Esophagus muscularis mucosa (tissue), 4 donors: ENCODE measurements around the gene HOXD11.

Experiments
- EP300 ChIP-seq: sonication (generic); formaldehyde crosslinking; IDR thresholded peaks from one replicate; pipeline ENCODE4 v1.6.1; 2017; ENCODE audit warnings: antibody characterized with exemption
- POLR2A ChIP-seq: fragments of 450-650 bp; IDR thresholded peaks from one replicate; pipeline ENCODE4 v1.6.1; 2017; ENCODE audit warnings: antibody characterized with exemption, moderate library complexity, mild to moderate bottlenecking, low read depth
- POLR2AphosphoS5 ChIP-seq, 2 donors: sonication (generic); formaldehyde crosslinking; IDR thresholded peaks; one replicate each; pipeline ENCODE4 v1.6.1; 2017; ENCODE audit warnings: antibody characterized with exemption in 2 of 2
- TF ChIP-seq, protein P1 (sequence below), 3 experiments: fragments of 200-600 bp in 2 of 3; fragments of 450-650 bp in 1 of 3; sonication (generic) in 2 of 3; IDR thresholded peaks; one replicate each; pipeline ENCODE4 v1.5.1; 2017 to 2019; ENCODE audit warnings: antibody characterized with exemption in 3 of 3, mild to moderate bottlenecking in 2 of 3, moderate library complexity in 1 of 3

DNA sequence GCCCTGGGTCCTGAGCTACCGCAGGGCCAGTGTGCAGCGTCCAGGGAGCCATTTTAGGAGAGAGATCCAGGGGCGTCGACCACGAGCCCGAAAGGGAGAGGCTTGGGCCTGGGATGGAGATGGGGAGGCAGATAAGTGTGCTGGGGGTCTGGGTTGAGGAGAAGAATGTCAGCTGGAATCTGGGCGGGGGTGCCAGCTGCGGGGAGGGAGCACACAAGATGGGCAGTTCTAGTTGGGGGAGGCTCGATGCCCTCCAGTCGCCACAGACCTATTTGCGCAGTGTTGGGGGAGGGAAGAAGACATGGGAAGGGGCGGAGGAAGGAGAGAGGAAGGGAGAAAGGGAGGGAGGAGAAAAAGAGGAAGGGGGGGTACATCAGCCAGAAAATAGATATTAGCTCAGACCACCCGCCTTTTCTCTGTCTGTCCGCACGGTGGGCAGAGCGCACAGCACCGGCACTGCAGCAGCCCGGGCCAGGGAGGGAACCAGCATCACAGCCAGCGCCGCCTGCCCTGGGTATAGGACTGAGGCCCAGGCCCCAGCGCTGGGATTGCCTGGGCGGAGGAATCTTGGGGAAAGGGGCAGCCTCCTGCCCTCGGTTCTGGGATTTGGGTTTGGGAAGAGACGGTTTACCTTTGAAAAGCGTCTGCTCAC is 1.9 kb upstream of the HOXD11 start:
- no peak for TF ChIP-seq POLR2AphosphoS5 (IDR thresholded peaks at IDR 0.05)
- TF ChIP-seq, protein P1, sequence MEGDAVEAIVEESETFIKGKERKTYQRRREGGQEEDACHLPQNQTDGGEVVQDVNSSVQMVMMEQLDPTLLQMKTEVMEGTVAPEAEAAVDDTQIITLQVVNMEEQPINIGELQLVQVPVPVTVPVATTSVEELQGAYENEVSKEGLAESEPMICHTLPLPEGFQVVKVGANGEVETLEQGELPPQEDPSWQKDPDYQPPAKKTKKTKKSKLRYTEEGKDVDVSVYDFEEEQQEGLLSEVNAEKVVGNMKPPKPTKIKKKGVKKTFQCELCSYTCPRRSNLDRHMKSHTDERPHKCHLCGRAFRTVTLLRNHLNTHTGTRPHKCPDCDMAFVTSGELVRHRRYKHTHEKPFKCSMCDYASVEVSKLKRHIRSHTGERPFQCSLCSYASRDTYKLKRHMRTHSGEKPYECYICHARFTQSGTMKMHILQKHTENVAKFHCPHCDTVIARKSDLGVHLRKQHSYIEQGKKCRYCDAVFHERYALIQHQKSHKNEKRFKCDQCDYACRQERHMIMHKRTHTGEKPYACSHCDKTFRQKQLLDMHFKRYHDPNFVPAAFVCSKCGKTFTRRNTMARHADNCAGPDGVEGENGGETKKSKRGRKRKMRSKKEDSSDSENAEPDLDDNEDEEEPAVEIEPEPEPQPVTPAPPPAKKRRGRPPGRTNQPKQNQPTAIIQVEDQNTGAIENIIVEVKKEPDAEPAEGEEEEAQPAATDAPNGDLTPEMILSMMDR (IDR thresholded peaks at IDR 0.05) = no peak
- no peak for TF ChIP-seq POLR2A
- no peak for TF ChIP-seq EP300
